22Rv1 (cell line): ENCODE results near the gene PPIL1.

Experiments used
- ZFX ChIP-seq: fragments of 450-650 bp; IDR thresholded peaks from 2 replicates; pipeline ENCODE4 v1.6.1; 2017; ENCODE audit warnings: antibody characterized with exemption, borderline replicate concordance
- TF ChIP-seq, protein P1 (sequence below): fragments of 450-650 bp; IDR thresholded peaks from 2 replicates; pipeline ENCODE4 v1.5.1; 2017; ENCODE audit warnings: mild to moderate bottlenecking

DNA sequence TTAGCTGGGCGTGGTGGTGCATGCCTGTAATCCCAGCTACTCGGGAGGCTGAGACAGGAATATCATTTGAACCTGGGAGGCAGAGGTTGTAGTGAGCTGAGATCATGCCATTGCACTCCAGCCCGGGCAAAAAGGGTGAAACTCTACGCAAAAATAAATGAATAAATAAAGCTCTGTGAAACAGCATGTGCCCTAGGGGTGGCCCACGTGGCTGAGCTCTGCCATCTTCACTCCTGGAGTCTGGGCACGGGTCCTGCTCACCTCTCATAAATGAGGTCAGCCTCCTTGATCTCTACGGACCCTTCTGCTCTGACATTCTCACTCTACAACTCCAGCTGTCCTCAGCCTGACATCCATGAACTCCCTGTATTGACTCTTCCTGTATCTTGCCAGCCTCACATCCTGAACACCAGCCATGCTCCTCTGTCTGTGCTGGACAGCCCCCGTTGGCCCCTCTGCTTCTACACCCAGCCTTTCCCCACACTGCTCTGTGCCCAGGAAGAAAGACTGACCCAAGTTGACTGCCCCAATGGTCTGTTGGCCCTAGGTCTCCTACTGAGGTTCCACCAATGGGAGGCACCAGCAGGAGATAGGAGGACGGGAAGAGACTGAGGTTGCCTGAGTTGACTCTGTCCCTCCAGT lies 57.3 kb downstream of the PPIL1 start:
- TF ChIP-seq, protein P1, sequence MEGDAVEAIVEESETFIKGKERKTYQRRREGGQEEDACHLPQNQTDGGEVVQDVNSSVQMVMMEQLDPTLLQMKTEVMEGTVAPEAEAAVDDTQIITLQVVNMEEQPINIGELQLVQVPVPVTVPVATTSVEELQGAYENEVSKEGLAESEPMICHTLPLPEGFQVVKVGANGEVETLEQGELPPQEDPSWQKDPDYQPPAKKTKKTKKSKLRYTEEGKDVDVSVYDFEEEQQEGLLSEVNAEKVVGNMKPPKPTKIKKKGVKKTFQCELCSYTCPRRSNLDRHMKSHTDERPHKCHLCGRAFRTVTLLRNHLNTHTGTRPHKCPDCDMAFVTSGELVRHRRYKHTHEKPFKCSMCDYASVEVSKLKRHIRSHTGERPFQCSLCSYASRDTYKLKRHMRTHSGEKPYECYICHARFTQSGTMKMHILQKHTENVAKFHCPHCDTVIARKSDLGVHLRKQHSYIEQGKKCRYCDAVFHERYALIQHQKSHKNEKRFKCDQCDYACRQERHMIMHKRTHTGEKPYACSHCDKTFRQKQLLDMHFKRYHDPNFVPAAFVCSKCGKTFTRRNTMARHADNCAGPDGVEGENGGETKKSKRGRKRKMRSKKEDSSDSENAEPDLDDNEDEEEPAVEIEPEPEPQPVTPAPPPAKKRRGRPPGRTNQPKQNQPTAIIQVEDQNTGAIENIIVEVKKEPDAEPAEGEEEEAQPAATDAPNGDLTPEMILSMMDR = no peak
- TF ChIP-seq ZFX = no peak
